Lung (tissue), 12 donors: ENCODE measurements around the gene MAN1B1. TPM values are rescaled to one million over a fixed set of nuclear protein-coding genes. Genes with fewer than 3 reads are reported as not detected.
"Not testable (repeated sequence)": the region's sequence is repeated elsewhere in the genome, so short reads cannot be mapped to it uniquely, and the experiment has no call there.

Source experiments
- ATAC-seq: fragments of 200-7000 bp; cut with Tn5 transposase; one replicate; pipeline ENCODE4 v1.9.1; 2020; ENCODE audit warnings: moderate number of reproducible peaks; ENCODE audit not compliant: insufficient read depth, low FRiP score
- DNase-seq, 3 donors: peaks; one replicate each; pipeline ENCODE4 v3.0.0-alpha.2; 2013 to 2017
- H3K27ac ChIP-seq, 2 donors: one replicate each; pipeline ENCODE4 v1.5.1; 2013; ENCODE audit warnings: mild to moderate bottlenecking in 2 of 2, moderate library complexity in 2 of 2, control low read depth in 1 of 2, inconsistent platforms in 1 of 2, low read depth in 1 of 2, low read length in 1 of 2
- H3K27me3 ChIP-seq, 3 donors: one replicate each; pipeline ENCODE4 v1.5.1; 2013; ENCODE audit warnings: low read length in 2 of 3; ENCODE audit not compliant: control insufficient read depth in 3 of 3, insufficient read depth in 3 of 3
- H3K36me3 ChIP-seq, 4 donors: one replicate each; pipeline ENCODE4 v1.5.1; 2013; ENCODE audit warnings: low read length in 4 of 4, mild to moderate bottlenecking in 1 of 4, moderate library complexity in 1 of 4; ENCODE audit not compliant: control insufficient read depth in 4 of 4, insufficient read depth in 4 of 4
- H3K4me1 ChIP-seq, 5 donors: one replicate each; pipeline ENCODE4 v1.5.1; 2013; ENCODE audit warnings: low read length in 5 of 5, mild to moderate bottlenecking in 2 of 5, moderate library complexity in 1 of 5; ENCODE audit not compliant: control insufficient read depth in 5 of 5, insufficient read depth in 5 of 5
- H3K4me3 ChIP-seq: one replicate; pipeline ENCODE4 v1.5.1; 2013; ENCODE audit warnings: mild to moderate bottlenecking, control low read depth, moderate library complexity
- H3K9ac ChIP-seq, 2 donors: one replicate each; pipeline ENCODE4 v1.5.1; 2013; ENCODE audit warnings: low read length in 2 of 2, control low read depth in 1 of 2; ENCODE audit not compliant: insufficient read depth in 1 of 2
- H3K9me3 ChIP-seq, 4 donors: one replicate each; pipeline ENCODE4 v1.5.1; 2013; ENCODE audit warnings: low read length in 3 of 4, mild to moderate bottlenecking in 1 of 4, moderate library complexity in 1 of 4; ENCODE audit not compliant: control insufficient read depth in 4 of 4, insufficient read depth in 3 of 4
- CTCF ChIP-seq: IDR thresholded peaks from 2 replicates; pipeline ENCODE4 v1.5.1; 2012; ENCODE audit warnings: mild to moderate bottlenecking; ENCODE audit errors: control extremely low read depth, extremely low read depth
- WGBS, 2 donors: extraction: QIAGEN DNeasy Blood & Tissue Kit; methylation state at CpG; one replicate each; pipeline ENCODE4 v1.1.7; 2013; 5-methylcytosine and 5-hydroxymethylcytosine counted together
- polyA plus RNA-seq, 2 donors: library from polyadenylated mRNA; stranded (reverse); fragments of 200-250 nt; gene quantifications; one replicate each; pipeline ENCODE4 v1.2.1, GENCODE V29; 2013
- total RNA-seq, 2 donors: library from RNA; depleted of rRNA in 1 of 2; stranded (reverse); fragments of >200 nt in 1 of 2; gene quantifications; one replicate each; pipeline ENCODE4 v1.2.1, GENCODE V29; 2014 to 2021
- donor health status: control.
- donor health status: control.
- donor health status: Bipolar disorder and iron deficiency.
- donor health status: healthy.
- donor health status: DM: yes; HTN: yes; CAD: no.

MAN1B1 gene
- total and polyA plus RNA-seq, 4 donors, result 40.3 to 70.9 (median 56.8) TPM

- peaks cover 0 to 7% (median 0%) of the 10 kb centered on the region in 3 donors for H3K27me3 ChIP-seq
These were observed 42.8 kb downstream of the MAN1B1 start for GRCh38 chr9:137129456-137130175.

GRCh38 chr9:137130176-137130755 is 43.5 kb downstream of the MAN1B1 start:
- no peak for TF ChIP-seq CTCF
- WGBS, 2 donors, result 6 to 8% methylated on average over 57 to 58 of the region's 58 CpGs
- no peaks in the 10 kb centered on the region for H3K36me3 ChIP-seq
- ATAC-seq (no peak), DNase-seq (no peak)
- peak overlapping the region; percentile 59 to 80 for H3K27ac ChIP-seq
- H3K9ac ChIP-seq, result no peak overlapping the region
- peaks cover 0 to 7% (median 0%) of the 10 kb centered on the region in 3 donors for H3K27me3 ChIP-seq
- peaks cover 0 to 16% (median 6%) of the 10 kb centered on the region in 5 donors for H3K4me1 ChIP-seq
- H3K9me3 ChIP-seq, result peaks cover 0 to 5% (median 0%) of the 10 kb centered on the region in 4 donors
- H3K4me3 ChIP-seq, result peak overlapping the region; percentile 76

More at GRCh38 chr9:137129456-137130175, 42.8 kb downstream of the MAN1B1 start:
- WGBS, 2 donors, result 1 to 2% methylated on average over 65 to 86 of the region's 86 CpGs
- no peaks in the 10 kb centered on the region for H3K36me3 ChIP-seq
- H3K9me3 ChIP-seq, result peaks cover 0 to 5% (median 0%) of the 10 kb centered on the region in 4 donors
- no peak for TF ChIP-seq CTCF
- ATAC-seq, result peak; percentile 97
- peak overlapping the region; percentile 65 to 80 for H3K27ac ChIP-seq
- H3K4me1 ChIP-seq, result peaks cover 0 to 16% (median 6%) of the 10 kb centered on the region in 5 donors
- H3K9ac ChIP-seq, result no peak overlapping the region
- DNase-seq, result peak; percentile 83 to 92 (median 87)
- peak overlapping the region; percentile 76 for H3K4me3 ChIP-seq

GRCh38 chr9:137134191-137134590 is 47.4 kb downstream of the MAN1B1 start:
- ATAC-seq (no peak), DNase-seq (no peak)
- peaks cover 0 to 9% (median 0%) of the 10 kb centered on the region in 4 donors for H3K9me3 ChIP-seq
- H3K36me3 ChIP-seq, result no peaks in the 10 kb centered on the region
- H3K4me1 ChIP-seq, result peaks cover 0 to 7% (median 0%) of the 10 kb centered on the region in 5 donors
- WGBS, 2 donors, result 87% methylated on average over 4 of the region's 4 CpGs
- H3K9ac ChIP-seq, result no peak overlapping the region
- peaks cover 10 to 31% (median 19%) of the 10 kb centered on the region in 3 donors for H3K27me3 ChIP-seq
- no peak overlapping the region for H3K27ac ChIP-seq
- no peak for TF ChIP-seq CTCF
- no peak overlapping the region for H3K4me3 ChIP-seq

GRCh38 chr9:137135154-137135553 is 48.4 kb downstream of the MAN1B1 start:
- 80 to 86% methylated on average over 9 of the region's 9 CpGs for WGBS, 2 donors
- not testable (repeated sequence) for H3K4me3 ChIP-seq, H3K27ac ChIP-seq, DNase-seq, H3K9ac ChIP-seq, ATAC-seq, H3K9me3 ChIP-seq, H3K4me1 ChIP-seq, H3K36me3 ChIP-seq
- H3K27me3 ChIP-seq, result peaks cover 12 to 40% (median 24%) of the 10 kb centered on the region in 3 donors
